Measurements from ENCODE around the gene TTLL10. TPM values are rescaled to one million over a fixed set of nuclear protein-coding genes. Genes with fewer than 3 reads are reported as not detected.
"Not testable (repeated sequence)": the region's sequence is repeated elsewhere in the genome, so short reads cannot be mapped to it uniquely, and the experiment has no call there.

TTLL10 gene
- total RNA-seq, 4 donors from 2014 or later, result not detected

DNA sequence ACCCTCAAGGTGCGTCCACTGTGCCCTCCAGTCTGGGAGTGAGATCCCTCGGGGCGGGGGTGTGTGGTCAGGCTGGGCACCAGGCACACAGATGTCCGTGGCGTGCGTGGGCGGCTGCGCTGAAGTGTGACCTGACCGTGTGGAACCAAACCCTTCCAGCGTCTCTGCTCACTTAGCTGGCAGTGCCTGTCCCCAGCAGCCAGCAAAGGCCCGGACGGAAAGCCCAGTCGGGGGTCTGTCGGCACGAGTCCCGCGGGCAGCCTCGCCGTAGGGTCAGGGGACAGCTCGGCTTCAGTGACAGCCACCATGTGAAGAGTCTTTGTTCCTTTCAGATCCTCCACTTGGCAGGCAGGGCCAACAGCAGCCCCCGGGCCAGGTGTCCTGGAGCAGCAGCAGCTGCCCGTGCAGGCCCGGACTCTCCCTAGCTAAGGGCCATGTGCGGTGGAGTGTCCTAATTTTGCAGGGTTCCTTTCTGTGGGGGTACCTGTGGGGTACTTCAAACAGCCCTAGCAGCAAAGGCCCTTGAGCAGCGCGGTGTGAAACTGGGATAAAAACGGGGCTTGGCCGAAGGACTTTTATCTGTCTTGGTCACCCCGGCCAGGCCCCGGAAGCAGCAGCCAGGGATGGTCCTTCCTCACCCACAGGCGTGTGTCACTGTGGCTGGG, 11.6 kb downstream of the TTLL10 start:
- 84% methylated on average over 29 to 30 of the region's 31 CpGs for WGBS, 2 donors
- TF ChIP-seq, protein P1, sequence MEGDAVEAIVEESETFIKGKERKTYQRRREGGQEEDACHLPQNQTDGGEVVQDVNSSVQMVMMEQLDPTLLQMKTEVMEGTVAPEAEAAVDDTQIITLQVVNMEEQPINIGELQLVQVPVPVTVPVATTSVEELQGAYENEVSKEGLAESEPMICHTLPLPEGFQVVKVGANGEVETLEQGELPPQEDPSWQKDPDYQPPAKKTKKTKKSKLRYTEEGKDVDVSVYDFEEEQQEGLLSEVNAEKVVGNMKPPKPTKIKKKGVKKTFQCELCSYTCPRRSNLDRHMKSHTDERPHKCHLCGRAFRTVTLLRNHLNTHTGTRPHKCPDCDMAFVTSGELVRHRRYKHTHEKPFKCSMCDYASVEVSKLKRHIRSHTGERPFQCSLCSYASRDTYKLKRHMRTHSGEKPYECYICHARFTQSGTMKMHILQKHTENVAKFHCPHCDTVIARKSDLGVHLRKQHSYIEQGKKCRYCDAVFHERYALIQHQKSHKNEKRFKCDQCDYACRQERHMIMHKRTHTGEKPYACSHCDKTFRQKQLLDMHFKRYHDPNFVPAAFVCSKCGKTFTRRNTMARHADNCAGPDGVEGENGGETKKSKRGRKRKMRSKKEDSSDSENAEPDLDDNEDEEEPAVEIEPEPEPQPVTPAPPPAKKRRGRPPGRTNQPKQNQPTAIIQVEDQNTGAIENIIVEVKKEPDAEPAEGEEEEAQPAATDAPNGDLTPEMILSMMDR (IDR thresholded peaks at IDR 0.05), result no peak
- TF ChIP-seq POLR2A (IDR thresholded peaks at IDR 0.05), result no peak
- H3K4me3 ChIP-seq (ENCODE audit: low read depth, poor library complexity, severe bottlenecking), result no peak overlapping the region
- DNase-seq (ENCODE audit: low spot score in 2 of 2), result no peak
- intact Hi-C loops (cut with DNase I; ENCODE audit: low total_unique reads), result no loop called here

DNA sequence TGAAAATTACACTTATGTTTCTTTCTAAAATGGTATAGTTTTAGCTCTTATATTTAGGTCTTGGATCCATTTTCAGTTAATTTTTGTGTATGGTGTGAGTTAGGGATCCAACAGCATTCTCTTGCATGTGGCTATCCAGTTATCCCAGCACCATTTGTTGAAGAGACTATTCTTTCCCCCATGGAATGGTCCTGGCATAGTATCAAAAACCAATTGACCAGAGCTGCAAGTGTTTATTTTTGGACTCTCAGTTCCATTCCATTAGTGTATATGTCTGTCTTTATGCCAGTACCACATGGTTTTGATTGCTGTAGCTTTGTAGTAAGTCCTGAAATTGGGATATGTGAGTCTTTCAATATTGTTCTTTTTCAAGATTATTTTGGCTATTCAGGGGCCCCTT, 14.3 kb downstream of the TTLL10 start:
- intact Hi-C loops (cut with DNase I; ENCODE audit: low total_unique reads), result no loop called here
- H3K4me3 ChIP-seq (ENCODE audit: low read depth, poor library complexity, severe bottlenecking), result no peak overlapping the region
- TF ChIP-seq, protein P1 (IDR thresholded peaks at IDR 0.05), result no peak
- no peak for TF ChIP-seq POLR2A (IDR thresholded peaks at IDR 0.05)
- no peak for DNase-seq (ENCODE audit: low spot score in 2 of 2)

GRCh38 chr1:1189111-1189510, 15.4 kb downstream of the TTLL10 start:
- no peak for TF ChIP-seq POLR2A (IDR thresholded peaks at IDR 0.05)
- TF ChIP-seq, protein P1 (IDR thresholded peaks at IDR 0.05), result no peak

DNA sequence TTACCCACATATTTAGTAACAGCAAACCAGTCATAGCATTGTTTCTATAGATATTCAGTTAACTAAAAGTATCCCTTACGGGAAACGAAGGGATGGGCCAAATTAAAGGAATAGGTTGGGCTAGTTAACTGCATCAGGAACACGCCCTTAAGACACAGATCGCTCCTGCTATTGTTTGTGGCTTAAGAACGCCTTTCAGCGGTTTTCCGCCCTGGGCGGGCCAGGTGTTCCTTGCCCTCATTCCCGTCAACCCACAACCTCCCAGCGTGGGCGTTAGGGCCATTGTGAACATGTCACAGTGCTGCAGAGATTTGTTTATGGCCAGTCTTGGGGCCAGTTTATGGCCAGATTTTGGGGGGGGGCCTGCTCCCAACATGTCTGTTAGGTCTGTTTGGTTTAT, 18.1 kb downstream of the TTLL10 start:
- intact Hi-C loops (cut with DNase I; ENCODE audit: low total_unique reads), result no loop called here
- 73 to 83% methylated on average over 11 of the region's 11 CpGs for WGBS, 2 donors
- H3K4me3 ChIP-seq (ENCODE audit: low read depth, poor library complexity, severe bottlenecking), result no peak overlapping the region
- no peak for DNase-seq (ENCODE audit: low spot score in 2 of 2)
- TF ChIP-seq, protein P1 (IDR thresholded peaks at IDR 0.05), result no peak
- no peak for TF ChIP-seq POLR2A (IDR thresholded peaks at IDR 0.05)

More at GRCh38 chr1:1189111-1189510, 15.4 kb downstream of the TTLL10 start:
- H3K4me3 ChIP-seq (ENCODE audit: low read depth, poor library complexity, severe bottlenecking), result no peak overlapping the region
- intact Hi-C loops (cut with DNase I; ENCODE audit: low total_unique reads), result no loop called here
- DNase-seq (ENCODE audit: low spot score in 2 of 2), result no peak
- 70 to 82% methylated on average over 5 of the region's 5 CpGs for WGBS, 2 donors

- H3K4me3 ChIP-seq (ENCODE audit: low read depth, poor library complexity, severe bottlenecking), result no peak overlapping the region
- intact Hi-C loops (cut with DNase I; ENCODE audit: low total_unique reads), result no loop called here
- TF ChIP-seq, protein P1 (IDR thresholded peaks at IDR 0.05), result no peak
- TF ChIP-seq POLR2A (IDR thresholded peaks at IDR 0.05), result no peak
- 62 to 95% methylated on average over 3 of the region's 3 CpGs for WGBS, 2 donors
- no peak for DNase-seq (ENCODE audit: low spot score in 2 of 2)
These were observed 21.0 kb downstream of the TTLL10 start for GRCh38 chr1:1194723-1195122.

GRCh38 chr1:1195726-1196125, 22.0 kb downstream of the TTLL10 start:
- H3K4me3 ChIP-seq (ENCODE audit: low read depth, poor library complexity, severe bottlenecking); intact Hi-C loops (cut with DNase I; ENCODE audit: low total_unique reads); DNase-seq (ENCODE audit: low spot score in 2 of 2): not testable (repeated sequence)
- WGBS, 2 donors, result 96 to 98% methylated on average over 6 of the region's 6 CpGs
